Measurements from ENCODE around the gene DHX34. TPM values are rescaled to one million over a fixed set of nuclear protein-coding genes. Genes with fewer than 3 reads are reported as not detected.

Gene DHX34
- total RNA-seq, 1 experiment from 2014 or later: 23.0 TPM

GRCh38 chr19:47351548-47351947 lies 2.4 kb downstream of the DHX34 start:
- Histone ChIP-seq H3K4me2 (peak overlapping the region; percentile 93; the same call in 1 of the 2 replicates), H3K27ac (no peak overlapping the region), H4K20me1 (ENCODE audit: insufficient read depth) (peaks cover 52% of the 10 kb centered on the region), H3K36me3 (ENCODE audit: low read depth) (peaks cover 45% of the 10 kb centered on the region), H3K9me2 (ENCODE audit: insufficient read depth) (no peaks in the 10 kb centered on the region), H3K4me3 (no peak overlapping the region), H3K9me3 (ENCODE audit: insufficient read depth, low read depth) (no peaks in the 10 kb centered on the region), H3K79me2 (ENCODE audit: low read depth) (peaks cover 63% of the 10 kb centered on the region), H3K27me3 (ENCODE audit: insufficient read depth, low read depth) (no peaks in the 10 kb centered on the region), H3F3A (ENCODE audit: insufficient read depth, low read depth) (peaks cover 26% of the 10 kb centered on the region), H3K4me1 (replicated peaks; ENCODE audit: insufficient read depth) (peaks cover 14% of the 10 kb centered on the region), H2AFZ (no peak overlapping the region)
- DNase-seq: no peak
- CTCF ChIA-PET: no interaction called here
- intact Hi-C loops (cut with micrococcal nuclease; ENCODE audit: unreplicated experiment): no loop called here
- POLR2A ChIA-PET (ENCODE audit: unreplicated experiment): no interaction called here
- TF ChIP-seq CTCF (conservative IDR thresholded peaks at IDR 0.05): no peak
- no peak for TF ChIP-seq EZH2 (IDR thresholded peaks at IDR 0.05; ENCODE audit: low read depth)
- BruUV-seq (replicated peaks): no TSS peak

- ChIA-PET POLR2A (ENCODE audit: unreplicated experiment) (interaction anchor here (0.5 kb wide), 1 partner anchor 290 kb away, joined by 3 read pairs; no protein-coding TSS in a partner anchor), CTCF (no interaction called here)
- H3K36me3 ChIP-seq (ENCODE audit: low read depth): peaks cover 45% of the 10 kb centered on the region
- H3F3A ChIP-seq (ENCODE audit: insufficient read depth, low read depth): peaks cover 24% of the 10 kb centered on the region
- H4K20me1 ChIP-seq (ENCODE audit: insufficient read depth): peaks cover 57% of the 10 kb centered on the region
- H3K4me2 ChIP-seq: no peak overlapping the region
- no peaks in the 10 kb centered on the region for H3K27me3 ChIP-seq (ENCODE audit: insufficient read depth, low read depth)
- peaks cover 68% of the 10 kb centered on the region for H3K79me2 ChIP-seq (ENCODE audit: low read depth)
- H3K27ac ChIP-seq: no peak overlapping the region
- H3K9me3 ChIP-seq (ENCODE audit: insufficient read depth, low read depth): no peaks in the 10 kb centered on the region
- no peak for DNase-seq
- no TSS peak for BruUV-seq (replicated peaks)
- no peak overlapping the region for H2AFZ ChIP-seq
- H3K9me2 ChIP-seq (ENCODE audit: insufficient read depth): no peaks in the 10 kb centered on the region
- H3K4me3 ChIP-seq: no peak overlapping the region
- TF ChIP-seq CTCF (conservative IDR thresholded peaks at IDR 0.05) (no peak), EZH2 (IDR thresholded peaks at IDR 0.05; ENCODE audit: low read depth) (no peak)
- intact Hi-C loops (cut with micrococcal nuclease; ENCODE audit: unreplicated experiment): no loop called here
- peaks cover 14% of the 10 kb centered on the region for H3K4me1 ChIP-seq (replicated peaks; ENCODE audit: insufficient read depth)
Measured at GRCh38 chr19:47352095-47352494, 3.0 kb downstream of the DHX34 start.

- Histone ChIP-seq H3K27me3 (ENCODE audit: insufficient read depth, low read depth) (no peaks in the 10 kb centered on the region), H3K36me3 (ENCODE audit: low read depth) (peaks cover 55% of the 10 kb centered on the region), H3F3A (ENCODE audit: insufficient read depth, low read depth) (peaks cover 24% of the 10 kb centered on the region), H3K27ac (no peak overlapping the region), H4K20me1 (ENCODE audit: insufficient read depth) (peaks cover 70% of the 10 kb centered on the region), H3K79me2 (ENCODE audit: low read depth) (peaks cover 71% of the 10 kb centered on the region), H3K4me3 (no peak overlapping the region), H3K4me2 (no peak overlapping the region), H3K4me1 (replicated peaks; ENCODE audit: insufficient read depth) (peaks cover 14% of the 10 kb centered on the region), H2AFZ (no peak overlapping the region), H3K9me2 (ENCODE audit: insufficient read depth) (no peaks in the 10 kb centered on the region), H3K9me3 (ENCODE audit: insufficient read depth, low read depth) (no peaks in the 10 kb centered on the region)
- TF ChIP-seq CTCF (conservative IDR thresholded peaks at IDR 0.05) (no peak), EZH2 (IDR thresholded peaks at IDR 0.05; ENCODE audit: low read depth) (no peak)
- ChIA-PET POLR2A (ENCODE audit: unreplicated experiment) (interaction anchor here (0.5 kb wide), 1 partner anchor 11 kb away, joined by 3 read pairs; no protein-coding TSS in a partner anchor), CTCF (no interaction called here)
- no peak for DNase-seq
- intact Hi-C loops (cut with micrococcal nuclease; ENCODE audit: unreplicated experiment): no loop called here
- BruUV-seq (replicated peaks): no TSS peak
Measured at GRCh38 chr19:47353307-47353712, 4.2 kb downstream of the DHX34 start.

Data from PC-9 (cell line).